Astrocyte (in vitro differentiated cells and primary cell): ENCODE measurements around the gene HEXD.
"Not testable (repeated sequence)": the region's sequence is repeated elsewhere in the genome, so short reads cannot be mapped to it uniquely, and the experiment has no call there.

ENCODE experiments used
- EZH2 ChIP-seq: IDR thresholded peaks from 2 replicates; pipeline ENCODE4 v1.6.1; 2012; ENCODE audit warnings: mild to moderate bottlenecking, low read length, inconsistent platforms; ENCODE audit not compliant: insufficient read depth
- TF ChIP-seq, protein P1 (sequence below): IDR thresholded peaks from 2 replicates; pipeline ENCODE4 v1.5.1; 2011; ENCODE audit warnings: low read depth, mild to moderate bottlenecking, inconsistent platforms, low read length, moderate library complexity; ENCODE audit not compliant: insufficient read depth

DNA sequence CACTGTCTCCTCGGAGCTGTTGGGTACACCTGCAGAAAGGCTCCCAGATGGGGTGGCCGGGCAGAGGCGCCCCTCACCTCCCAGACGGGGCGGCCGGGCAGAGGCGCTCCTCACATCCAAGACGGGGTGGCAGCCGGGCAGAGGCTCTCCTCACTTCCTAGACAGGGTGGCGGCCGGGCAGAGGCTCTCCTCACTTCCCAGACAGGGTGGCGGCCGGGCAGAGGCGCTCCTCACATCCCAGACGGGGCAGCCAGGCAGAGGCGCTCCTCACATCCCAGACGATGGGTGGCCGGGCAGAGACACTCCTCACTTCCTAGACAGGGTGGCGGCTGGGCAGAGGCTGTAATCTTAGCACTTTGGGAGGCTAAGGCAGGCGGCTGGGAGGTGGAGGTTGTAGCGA, 35.6 kb downstream of the HEXD start:
- TF ChIP-seq, protein P1, sequence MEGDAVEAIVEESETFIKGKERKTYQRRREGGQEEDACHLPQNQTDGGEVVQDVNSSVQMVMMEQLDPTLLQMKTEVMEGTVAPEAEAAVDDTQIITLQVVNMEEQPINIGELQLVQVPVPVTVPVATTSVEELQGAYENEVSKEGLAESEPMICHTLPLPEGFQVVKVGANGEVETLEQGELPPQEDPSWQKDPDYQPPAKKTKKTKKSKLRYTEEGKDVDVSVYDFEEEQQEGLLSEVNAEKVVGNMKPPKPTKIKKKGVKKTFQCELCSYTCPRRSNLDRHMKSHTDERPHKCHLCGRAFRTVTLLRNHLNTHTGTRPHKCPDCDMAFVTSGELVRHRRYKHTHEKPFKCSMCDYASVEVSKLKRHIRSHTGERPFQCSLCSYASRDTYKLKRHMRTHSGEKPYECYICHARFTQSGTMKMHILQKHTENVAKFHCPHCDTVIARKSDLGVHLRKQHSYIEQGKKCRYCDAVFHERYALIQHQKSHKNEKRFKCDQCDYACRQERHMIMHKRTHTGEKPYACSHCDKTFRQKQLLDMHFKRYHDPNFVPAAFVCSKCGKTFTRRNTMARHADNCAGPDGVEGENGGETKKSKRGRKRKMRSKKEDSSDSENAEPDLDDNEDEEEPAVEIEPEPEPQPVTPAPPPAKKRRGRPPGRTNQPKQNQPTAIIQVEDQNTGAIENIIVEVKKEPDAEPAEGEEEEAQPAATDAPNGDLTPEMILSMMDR = not testable (repeated sequence)
- TF ChIP-seq EZH2 = not testable (repeated sequence)
